CD4-positive, alpha-beta T cell treated with Interleukin-6 for 4 hours (primary cell): ENCODE data around the gene RPL21.
"Not testable (repeated sequence)": the region's sequence is repeated elsewhere in the genome, so short reads cannot be mapped to it uniquely, and the experiment has no call there.

Experiments
- DNase-seq: peaks from one replicate; pipeline ENCODE4 v3.0.0-alpha.2; 2020; ENCODE audit warnings: mixed read lengths

The RPL21 gene

GRCh38 chr13:27259831-27260230 is 8.5 kb downstream of the RPL21 start:
- DNase-seq, result no peak

- DNase-seq, result no peak
These were observed 10.0 kb downstream of the RPL21 start for GRCh38 chr13:27261396-27261795.

- DNase-seq, result no peak
These were observed 12.1 kb downstream of the RPL21 start for GRCh38 chr13:27263438-27263837.

GRCh38 chr13:27264181-27264580 is 12.8 kb downstream of the RPL21 start:
- no peak for DNase-seq

- no peak for DNase-seq
These were observed 13.3 kb downstream of the RPL21 start for GRCh38 chr13:27264648-27265047.

GRCh38 chr13:27266917-27267316 is 15.6 kb downstream of the RPL21 start:
- no peak for DNase-seq

- DNase-seq, result no peak
These were observed 16.2 kb downstream of the RPL21 start for GRCh38 chr13:27267596-27267995.

GRCh38 chr13:27269114-27269665 is 17.8 kb downstream of the RPL21 start:
- DNase-seq, result no peak

GRCh38 chr13:27270594-27271520 is 19.5 kb downstream of the RPL21 start, which contains the start of gene RASL11A:
Gene RASL11A (plus strand): TSS chr13:27270830. CDS start chr13:27270945, 115 bp downstream.
- peak; percentile 77 for DNase-seq

GRCh38 chr13:27271570-27272096 is 20.3 kb downstream of the RPL21 start:
- no peak for DNase-seq

- DNase-seq, result no peak
These were observed 22.5 kb downstream of the RPL21 start for GRCh38 chr13:27273658-27274425.

- no peak for DNase-seq
These were observed 23.3 kb downstream of the RPL21 start for GRCh38 chr13:27274631-27275030.

- DNase-seq, result no peak
These were observed 24.8 kb downstream of the RPL21 start for GRCh38 chr13:27276188-27276587.

GRCh38 chr13:27279506-27279905 is 28.1 kb downstream of the RPL21 start:
- DNase-seq, result no peak

GRCh38 chr13:27280009-27280656 is 28.8 kb downstream of the RPL21 start:
- DNase-seq, result no peak

- no peak for DNase-seq
These were observed 29.5 kb downstream of the RPL21 start for GRCh38 chr13:27280841-27281240.

GRCh38 chr13:27281420-27281819 is 30.1 kb downstream of the RPL21 start:
- DNase-seq, result no peak

GRCh38 chr13:27283906-27284493 is 32.6 kb downstream of the RPL21 start:
- DNase-seq, result peak; percentile 4

GRCh38 chr13:27288392-27288791 is 37.0 kb downstream of the RPL21 start:
- DNase-seq, result no peak

- DNase-seq, result no peak
These were observed 37.8 kb downstream of the RPL21 start for GRCh38 chr13:27289011-27289665.

GRCh38 chr13:27290715-27291114 is 39.4 kb downstream of the RPL21 start:
- no peak for DNase-seq

- DNase-seq, result not testable (repeated sequence)
These were observed 40.6 kb downstream of the RPL21 start for GRCh38 chr13:27291967-27292366.
